IPS DF 4.7 (cell line): ENCODE data around the gene NELL1.

Experiments
- DNase-seq: peaks from one replicate; pipeline ENCODE4 v3.0.0-alpha.2; 2013; ENCODE audit warnings: low spot score; ENCODE audit errors: extremely low read depth

NELL1 gene

DNA sequence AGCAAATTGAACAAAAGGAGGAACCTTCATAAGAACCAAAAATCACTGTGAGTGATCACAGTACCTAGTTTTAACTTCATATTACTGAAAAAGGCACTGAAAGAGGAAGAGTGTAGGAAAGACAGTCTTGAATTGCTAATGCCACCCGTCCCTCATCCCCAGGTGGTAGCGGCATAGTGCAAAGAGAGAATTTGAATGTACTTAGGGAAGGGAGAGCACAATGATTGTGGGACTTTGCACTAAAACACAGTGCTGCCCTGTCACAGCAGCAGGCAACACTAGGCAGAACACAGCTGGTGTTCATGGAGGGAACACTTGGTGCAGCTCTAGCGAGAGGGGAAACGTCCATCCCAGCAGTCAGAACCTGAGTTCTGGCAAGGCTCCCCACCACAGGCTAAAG is 807.2 kb downstream of the NELL1 start:
- no peak for DNase-seq

DNA sequence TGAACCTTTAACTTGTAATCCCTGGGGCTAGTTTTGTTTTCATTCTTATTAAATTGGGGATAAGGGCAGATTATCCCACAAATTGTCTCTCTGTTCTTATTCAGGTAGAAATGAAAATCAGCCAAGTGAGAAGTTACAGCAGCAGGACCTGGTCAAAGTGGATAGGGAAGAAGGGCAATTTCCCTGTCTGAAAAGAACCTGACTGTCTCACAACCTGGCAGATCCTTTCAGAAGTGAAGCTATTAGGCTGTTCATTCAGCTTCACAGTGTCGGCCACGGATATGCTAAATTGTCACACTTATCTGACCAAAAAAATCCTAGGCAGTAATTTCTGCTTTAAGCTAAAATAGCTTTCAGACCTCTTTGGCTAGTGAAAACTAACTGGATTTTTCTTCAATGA is 810.9 kb downstream of the NELL1 start:
- no peak for DNase-seq

DNA sequence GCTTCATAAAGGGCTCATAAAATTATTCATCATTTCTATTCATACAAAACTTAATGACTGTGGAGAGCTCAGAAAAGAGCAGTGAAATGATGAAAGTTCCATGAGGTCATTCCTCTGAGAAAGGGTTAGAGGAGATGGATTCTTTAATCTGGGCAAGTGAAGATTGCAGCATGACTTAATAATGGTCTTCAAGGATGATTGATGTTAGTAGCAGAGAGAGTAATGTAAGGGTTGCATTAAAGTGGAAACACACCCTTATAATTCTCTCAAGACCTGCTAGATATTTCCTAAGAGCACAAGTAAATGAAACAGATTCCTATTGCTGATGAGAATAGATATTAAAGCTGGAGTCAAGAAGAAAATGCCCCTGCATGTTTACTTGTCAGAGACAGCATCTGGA is 811.9 kb downstream of the NELL1 start:
- no peak for DNase-seq

DNA sequence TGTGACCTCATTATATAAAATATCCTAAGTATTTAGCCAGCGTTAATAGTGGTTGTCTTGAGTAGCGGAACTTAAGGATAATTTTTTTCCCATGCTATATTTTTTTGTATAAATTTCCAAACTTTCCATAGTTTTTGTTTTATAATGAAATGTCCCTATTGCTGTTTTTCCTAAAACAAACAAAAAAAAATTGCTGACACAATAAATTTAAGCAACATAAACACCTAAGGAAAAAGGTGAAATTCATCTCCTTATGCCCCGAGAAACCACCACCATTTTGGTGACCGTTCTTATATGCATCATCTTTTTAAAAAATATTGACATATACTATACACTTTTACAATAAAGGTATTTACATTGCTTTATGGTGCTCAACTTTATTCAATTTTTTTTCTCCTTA is 814.7 kb downstream of the NELL1 start:
- DNase-seq, result no peak

DNA sequence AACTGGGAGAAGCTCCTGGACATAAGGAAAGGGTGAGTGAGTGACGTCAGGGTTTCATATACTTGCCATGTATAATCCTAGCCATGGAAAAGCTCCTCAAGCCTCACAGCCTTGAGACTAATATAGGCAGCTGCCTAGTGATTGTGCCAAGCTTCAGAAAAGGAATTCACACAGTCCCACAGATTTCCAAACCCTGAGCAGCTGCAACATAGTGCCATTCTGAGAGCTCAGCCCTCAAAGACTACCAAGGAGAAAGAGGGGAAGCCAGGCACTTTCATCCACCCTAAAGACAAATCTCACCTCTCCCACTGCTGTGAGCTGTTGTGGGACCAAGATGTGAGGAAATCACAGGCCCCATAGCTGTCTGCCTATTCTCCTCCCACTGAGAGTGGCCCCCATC is 815.6 kb downstream of the NELL1 start:
- no peak for DNase-seq

DNA sequence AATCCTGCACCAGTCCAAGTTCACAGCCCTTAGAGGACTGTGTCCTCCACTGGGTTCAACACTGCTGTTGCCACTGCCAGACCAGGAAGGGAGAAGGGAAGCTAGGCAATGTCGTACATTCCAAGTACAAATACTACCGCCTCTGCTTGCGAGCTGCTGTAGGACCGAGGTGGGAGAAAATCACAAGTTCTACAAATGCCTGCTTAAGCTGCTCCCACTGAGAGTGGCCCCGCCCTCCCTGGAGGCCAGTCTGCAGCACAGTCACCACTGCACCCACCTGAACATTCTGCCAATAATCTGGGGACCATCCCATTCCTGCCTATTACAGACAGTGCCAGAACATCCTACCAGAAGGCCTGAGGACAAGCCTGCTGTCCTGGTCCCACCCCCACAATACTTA is 816.0 kb downstream of the NELL1 start:
- DNase-seq, result no peak

DNA sequence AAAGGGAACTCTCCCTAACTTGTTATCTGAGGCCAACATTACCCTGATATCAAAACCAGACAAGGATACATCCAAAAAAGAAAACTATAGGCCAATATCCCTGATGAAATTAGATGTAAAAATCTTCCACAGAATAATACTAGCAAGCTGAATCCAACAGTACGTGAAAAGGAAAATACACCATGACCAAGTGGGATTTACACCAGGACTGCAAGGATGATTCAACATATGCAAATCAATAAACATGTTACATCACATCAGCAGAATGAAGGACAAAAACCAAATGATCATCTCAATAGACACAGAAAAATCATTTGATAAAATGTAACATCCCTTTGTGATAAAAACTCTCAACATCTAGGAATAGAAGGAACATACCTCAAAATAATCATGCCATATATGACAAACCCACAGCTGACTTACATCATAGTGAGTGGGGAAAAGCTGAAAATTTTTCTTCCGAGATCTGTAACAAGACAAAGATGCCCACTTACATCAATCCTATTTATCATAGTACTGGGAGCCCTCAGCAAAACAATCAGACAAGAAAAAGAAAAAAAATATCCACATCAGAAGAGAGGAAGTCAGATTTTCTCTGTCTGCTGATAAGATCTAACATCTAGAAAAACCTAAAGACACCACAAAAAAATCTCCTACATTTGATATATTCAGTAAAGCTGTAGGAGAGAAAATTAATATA is 820.2 kb downstream of the NELL1 start:
- no peak for DNase-seq

DNA sequence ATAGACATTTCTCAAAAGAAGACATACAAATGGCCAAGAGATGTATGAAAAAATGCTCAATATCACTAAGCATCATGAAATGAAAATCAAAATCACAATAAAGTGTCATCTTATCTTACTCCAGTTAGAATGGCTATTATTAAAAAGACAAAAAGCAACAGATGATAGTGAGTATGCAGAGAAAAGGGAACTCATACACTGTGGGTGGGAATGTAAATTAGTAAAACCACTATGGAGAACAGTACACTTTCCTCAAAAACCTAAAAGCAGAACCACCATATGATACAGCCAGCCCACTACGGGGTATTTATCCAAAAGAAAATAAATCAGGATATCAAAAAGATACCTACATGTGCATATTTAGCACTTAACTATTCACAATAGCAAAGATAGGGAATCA is 823.5 kb downstream of the NELL1 start:
- no peak for DNase-seq

DNA sequence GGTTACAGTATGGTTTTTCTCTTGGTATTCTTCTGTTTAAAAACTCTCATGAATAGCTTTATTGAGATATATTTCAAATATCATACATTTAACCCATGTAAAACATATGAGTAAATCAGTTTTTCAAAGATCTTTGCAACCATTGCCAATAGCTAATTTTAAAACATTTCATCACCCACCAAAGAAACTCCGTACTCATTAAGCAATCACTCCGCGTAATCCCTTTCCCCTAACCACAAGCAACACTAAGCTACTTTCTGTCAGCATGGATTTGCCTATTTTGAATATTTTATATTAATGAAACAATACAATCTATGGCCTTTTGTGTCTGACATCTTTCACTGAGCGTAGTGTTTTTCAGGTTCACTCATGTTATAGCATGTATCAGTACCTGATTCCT is 825.6 kb downstream of the NELL1 start:
- no peak for DNase-seq

DNA sequence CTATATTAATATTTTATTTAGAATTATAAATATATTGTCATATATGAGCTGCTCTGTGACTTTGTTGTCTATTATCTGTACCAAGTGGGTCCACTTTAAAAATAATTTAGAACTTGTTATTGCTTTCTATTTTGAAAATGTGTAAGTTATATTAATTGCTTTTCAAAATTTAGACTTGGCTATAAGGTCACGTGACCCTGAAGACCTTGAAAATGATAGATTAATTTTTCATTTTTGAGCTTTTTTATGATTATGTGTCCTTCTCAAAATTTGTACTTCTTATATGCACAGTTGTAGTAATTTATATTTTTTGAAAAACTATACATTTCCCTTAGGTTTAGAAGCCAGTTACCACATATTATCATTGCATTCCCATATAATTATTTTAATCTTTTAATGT is 826.5 kb downstream of the NELL1 start:
- no peak for DNase-seq

DNA sequence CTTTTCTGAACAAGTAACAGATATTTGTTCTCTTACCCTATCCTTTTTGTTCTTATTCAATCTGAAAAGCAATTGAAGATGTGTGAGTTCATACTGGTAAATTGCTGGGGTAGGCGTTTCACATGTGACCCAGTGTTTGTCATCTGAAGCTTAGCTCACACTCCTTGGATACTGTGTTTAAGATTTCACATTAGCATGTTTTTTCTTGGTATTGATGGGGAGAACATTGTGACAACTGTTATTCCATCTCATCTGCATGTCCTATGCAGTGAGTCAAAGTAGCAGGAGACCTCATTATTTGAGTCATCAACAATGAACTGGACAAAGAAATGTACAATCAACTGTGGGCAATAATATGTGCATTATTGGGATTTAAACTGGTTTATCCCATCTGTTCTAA is 831.9 kb downstream of the NELL1 start:
- no peak for DNase-seq

DNA sequence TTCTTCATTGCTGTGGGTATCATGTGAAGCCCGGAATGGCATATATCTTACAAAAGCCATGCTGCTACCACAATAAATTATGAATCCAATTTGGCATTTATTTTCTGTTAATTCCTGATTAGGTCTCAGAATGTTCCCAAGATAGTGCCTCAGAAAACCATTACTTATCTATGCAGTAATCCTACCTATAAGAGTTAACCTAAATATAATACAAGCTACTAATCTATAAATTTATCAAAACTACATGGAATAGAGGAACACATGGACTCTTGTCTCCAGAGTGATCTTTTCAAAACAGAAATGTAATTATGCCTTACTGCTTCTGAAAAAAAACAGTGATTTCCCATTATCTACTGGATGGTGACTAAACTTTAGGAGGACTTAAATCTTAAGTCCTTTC is 835.7 kb downstream of the NELL1 start:
- no peak for DNase-seq

DNA sequence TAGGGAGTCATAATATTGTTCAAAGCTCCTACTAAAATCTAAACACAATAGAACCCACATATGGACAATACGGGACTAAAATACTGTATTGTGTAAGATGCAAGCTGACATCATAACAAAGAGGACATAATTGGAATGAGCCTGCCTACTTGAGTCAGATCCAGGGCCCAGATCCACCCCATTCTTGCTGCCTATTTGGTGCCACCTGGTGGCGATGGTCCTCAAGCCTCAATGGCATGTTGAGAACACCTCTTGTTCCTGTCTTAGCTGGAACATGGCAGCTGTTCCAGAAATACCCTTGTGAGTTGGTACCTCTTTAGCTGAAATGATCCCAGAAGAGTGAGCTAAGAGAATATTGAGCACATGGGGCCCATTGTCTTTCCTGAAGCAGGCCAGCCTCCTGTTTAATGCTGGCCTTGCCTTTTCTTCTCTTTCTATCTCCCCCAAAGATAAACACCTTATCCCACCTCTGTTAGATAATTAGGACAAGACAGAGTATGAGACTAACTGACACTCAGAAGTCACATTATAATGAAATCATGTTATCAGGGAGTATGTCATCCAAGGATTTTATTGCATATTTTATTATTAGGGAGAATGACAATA is 842.6 kb downstream of the NELL1 start:
- peak; percentile 53 for DNase-seq

DNA sequence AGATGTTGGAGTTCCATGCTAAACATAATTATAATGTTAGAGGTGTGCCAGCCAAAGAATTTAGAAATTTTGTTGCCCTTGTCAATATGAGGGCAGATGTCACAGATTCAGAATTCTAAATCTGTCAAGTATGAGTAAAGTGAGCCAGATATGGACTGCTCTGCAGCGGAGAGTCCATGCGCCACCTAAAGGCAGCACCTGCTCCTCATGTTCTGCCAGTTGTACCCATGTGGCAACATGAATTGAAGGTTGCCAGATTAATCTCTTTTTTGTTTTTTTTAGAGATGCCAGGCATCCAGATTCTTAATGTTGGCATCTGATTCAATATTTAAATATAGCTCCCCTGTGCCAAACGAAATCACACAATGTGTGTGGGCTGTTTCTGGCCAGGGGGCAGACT is 844.9 kb downstream of the NELL1 start:
- no peak for DNase-seq

DNA sequence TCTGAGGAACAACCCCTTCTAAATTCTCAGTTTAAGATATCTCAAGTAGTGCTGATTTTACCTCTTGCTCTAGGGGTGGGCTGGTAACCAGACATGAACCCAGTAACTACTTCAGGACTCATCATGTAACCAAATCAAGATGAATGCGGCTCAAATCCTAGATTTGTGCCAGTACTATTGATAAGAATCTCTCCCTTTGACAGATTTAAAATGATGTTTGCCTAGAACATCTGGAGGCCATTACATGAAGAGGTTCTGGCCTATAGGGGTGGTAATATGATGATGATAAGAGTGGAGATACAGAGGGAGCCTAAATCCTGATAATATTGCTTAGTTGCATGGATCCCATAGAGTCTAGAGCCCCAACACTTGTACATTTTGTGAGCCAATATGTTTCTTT is 850.9 kb downstream of the NELL1 start:
- no peak for DNase-seq

DNA sequence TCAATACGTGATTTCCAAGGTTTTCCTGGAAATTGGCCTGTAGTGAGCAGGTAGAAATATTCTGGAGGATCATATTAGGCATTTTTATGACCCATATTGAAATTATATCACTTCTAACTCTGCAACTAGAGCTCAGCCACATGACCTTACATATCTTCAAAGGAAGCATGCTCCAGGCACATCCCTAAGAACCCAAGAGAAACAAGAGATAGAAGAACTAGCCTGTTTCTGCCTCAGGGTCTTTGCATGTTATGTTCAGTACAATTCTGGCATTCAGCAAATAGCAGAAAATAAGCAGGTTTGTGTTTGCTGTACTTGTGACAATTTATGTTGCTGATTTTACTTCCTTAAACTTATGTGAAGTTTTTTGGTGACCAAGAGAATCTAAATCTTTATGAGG is 859.8 kb downstream of the NELL1 start:
- DNase-seq, result no peak

DNA sequence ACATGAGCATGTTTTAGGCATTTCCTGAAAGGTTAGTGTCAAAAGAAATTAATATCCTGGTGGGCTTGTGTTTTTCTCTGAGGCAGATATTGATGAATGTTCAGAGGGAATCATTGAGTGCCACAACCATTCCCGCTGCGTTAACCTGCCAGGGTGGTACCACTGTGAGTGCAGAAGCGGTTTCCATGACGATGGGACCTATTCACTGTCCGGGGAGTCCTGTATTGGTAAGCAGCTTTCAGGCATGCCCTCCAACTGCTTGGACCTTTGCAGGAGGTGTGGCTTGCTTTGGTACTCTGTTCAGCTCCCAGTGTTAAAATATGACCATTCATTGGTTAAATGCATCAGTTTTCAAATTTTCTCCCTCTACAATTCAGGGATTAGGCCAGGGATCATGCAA is 864.9 kb downstream of the NELL1 start:
- DNase-seq, result no peak

DNA sequence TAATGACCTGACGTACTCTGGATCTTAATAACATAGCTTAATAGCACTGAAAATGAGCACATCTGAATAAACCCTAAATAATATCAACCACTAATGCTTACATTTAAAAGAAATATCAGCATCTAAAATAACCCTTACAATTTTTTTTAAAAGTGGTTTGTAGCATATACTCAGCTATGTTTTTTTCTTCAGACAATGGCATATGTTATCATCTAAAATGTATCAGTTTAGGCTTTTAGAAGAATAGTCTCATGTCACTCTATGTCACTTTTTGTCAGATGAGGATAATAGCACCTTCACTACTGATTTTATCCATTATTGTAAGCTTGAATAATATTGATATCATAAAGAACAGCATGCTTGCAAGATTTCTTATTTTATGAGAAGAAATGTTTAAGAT is 868.6 kb downstream of the NELL1 start:
- no peak for DNase-seq

DNA sequence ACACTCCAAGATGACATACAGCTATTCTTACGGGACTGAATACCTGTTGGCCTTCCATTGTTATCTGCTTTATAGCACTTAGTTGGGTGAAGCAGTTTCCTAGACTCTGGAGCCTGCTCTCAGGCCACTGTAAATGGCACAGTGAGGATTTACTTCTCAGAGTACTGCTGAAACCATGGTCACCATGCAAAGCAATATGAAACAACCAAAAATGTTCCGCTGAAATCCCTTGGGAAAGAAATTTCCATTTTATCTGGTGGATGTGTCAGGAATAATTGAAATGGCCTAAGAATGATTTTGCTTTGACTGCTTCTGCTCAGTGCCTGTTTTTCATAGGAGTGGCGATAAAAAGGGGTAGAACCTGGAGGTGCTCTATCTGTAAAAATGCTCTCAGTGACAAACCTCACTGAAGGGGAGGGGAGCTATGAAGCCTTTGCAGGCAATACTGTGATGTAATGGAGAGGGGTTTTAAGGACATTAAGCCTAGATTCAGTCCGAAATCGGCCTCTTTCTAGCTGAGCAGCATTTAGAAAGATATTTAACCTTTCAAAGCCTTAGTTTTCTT is 871.9 kb downstream of the NELL1 start:
- DNase-seq, result no peak

DNA sequence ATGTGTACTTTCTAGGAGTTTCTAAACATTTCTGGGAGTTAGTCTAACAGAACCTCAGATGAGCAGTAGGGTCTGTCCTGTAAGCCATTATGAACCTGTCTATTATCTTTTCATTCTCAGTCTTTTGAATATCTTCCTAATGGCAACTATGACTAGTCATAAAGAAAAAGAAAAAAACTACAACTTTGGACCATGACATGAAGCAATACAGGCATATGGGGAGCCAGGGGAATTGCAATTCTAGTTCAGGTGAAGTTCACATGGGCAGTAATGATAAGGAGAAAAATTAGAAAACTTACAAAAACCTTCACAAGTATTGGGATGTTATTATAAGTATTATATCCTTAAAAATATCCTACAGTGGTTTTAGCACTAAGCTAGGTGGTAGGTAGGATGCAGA is 874.5 kb downstream of the NELL1 start:
- DNase-seq, result no peak

DNA sequence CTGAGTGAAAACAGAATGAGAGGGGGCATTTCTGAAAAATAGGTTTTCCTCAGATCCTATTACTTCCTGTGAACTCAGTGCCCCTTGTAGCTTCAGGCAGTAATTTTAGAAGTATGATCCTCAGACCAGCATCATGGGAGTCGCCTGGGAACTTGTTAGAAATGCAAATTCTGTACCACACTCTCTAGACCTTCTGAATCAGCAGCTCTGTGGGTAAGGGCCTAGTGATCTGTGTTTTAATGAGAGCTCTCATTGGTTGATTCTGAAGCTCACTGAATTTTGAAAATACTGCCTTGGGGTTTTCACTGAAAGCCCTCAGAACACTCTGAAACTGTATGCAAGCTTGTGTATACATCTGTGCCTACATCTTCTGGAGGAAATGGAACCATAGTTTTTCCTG is 876.3 kb downstream of the NELL1 start:
- no peak for DNase-seq

DNA sequence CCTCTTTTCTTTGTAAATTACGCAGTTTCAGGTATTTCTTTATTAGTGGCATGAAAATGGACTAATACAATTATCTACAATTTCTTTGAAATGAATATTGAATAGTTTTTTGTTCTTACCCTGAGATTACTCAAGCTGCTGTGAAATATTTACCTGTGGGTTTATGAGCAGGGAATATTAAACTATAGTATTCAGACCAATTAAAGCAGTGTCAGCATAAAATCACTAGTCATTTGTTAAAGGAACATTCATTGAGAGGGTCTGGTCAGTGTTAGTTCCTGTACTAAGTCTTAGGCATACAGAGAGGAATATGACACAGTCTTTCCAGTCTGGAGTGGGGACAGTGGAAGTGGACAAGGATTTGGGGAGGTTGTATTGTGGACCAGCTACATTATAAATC is 877.3 kb downstream of the NELL1 start:
- no peak for DNase-seq

DNA sequence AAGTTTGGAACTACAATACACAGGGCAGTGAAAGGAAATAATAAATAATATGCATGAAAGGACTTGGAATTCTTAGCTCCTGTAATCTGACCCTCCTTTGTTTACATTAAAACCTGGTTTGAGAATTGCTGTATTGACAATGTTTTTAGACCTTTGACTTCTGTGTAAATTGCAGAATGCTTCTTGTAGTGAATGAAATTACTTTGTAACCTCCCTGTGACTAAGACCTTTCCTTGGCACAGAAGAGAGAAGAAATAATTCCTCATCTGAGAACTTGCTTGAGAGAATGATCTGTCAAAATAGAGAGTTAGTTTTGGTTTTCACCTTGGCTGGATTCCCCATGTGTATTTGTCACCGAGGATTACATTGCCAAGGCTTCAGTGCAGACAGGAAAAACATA is 883.5 kb downstream of the NELL1 start:
- no peak for DNase-seq
